Esophagus muscularis mucosa (tissue), 4 donors: ENCODE results near the gene SLC24A3. TPM values are rescaled to one million over a fixed set of nuclear protein-coding genes. Genes with fewer than 3 reads are reported as not detected.
A peak's percentile ranks its signal among the peaks of the same experiment; 100 is the strongest.

Experiments
- DNase-seq: peaks from one replicate; pipeline ENCODE4 v3.0.0-alpha.2; 2017; ENCODE audit errors: extremely low spot score
- H3K27ac ChIP-seq, 4 donors: fragments of 200-600 bp; sonication (generic); replicated peaks in 1 of 4; 1 replicate in 3 of 4; 2 replicates in 1 of 4; pipeline ENCODE4 v1.5.1; 2016 to 2019; ENCODE audit warnings: mild to moderate bottlenecking in 1 of 4
- H3K27me3 ChIP-seq, 4 donors: fragments of 200-600 bp; sonication (generic); one replicate each; pipeline versions ENCODE4 v1.5.1 to v1.6.0; 2016 to 2019
- H3K36me3 ChIP-seq, 4 donors: fragments of 200-600 bp; sonication (generic); one replicate each; pipeline ENCODE4 v1.5.1; 2016 to 2019
- H3K4me1 ChIP-seq, 4 donors: fragments of 200-600 bp; sonication (generic); one replicate each; pipeline ENCODE4 v1.5.1; 2016 to 2019
- H3K4me3 ChIP-seq, 4 donors: fragments of 200-600 bp; sonication (generic); 1 replicate in 2 of 4; 2 replicates in 2 of 4; pipeline ENCODE4 v1.5.1; 2016 to 2019; ENCODE audit warnings: mild to moderate bottlenecking in 4 of 4, moderate library complexity in 1 of 4
- H3K9me3 ChIP-seq, 4 donors: fragments of 200-600 bp; sonication (generic); 1 replicate in 3 of 4; 2 replicates in 1 of 4; pipeline ENCODE4 v1.5.1; 2016 to 2019
- CTCF ChIP-seq, 3 experiments: fragments of 200-600 bp in 2 of 3; fragments of 450-650 bp in 1 of 3; sonication (generic) in 2 of 3; IDR thresholded peaks; one replicate each; pipeline ENCODE4 v1.5.1; 2017 to 2019; ENCODE audit warnings: antibody characterized with exemption in 3 of 3, mild to moderate bottlenecking in 2 of 3, moderate library complexity in 1 of 3
- EP300 ChIP-seq: sonication (generic); formaldehyde crosslinking; IDR thresholded peaks from one replicate; pipeline ENCODE4 v1.6.1; 2017; ENCODE audit warnings: antibody characterized with exemption
- POLR2A ChIP-seq: fragments of 450-650 bp; IDR thresholded peaks from one replicate; pipeline ENCODE4 v1.6.1; 2017; ENCODE audit warnings: antibody characterized with exemption, moderate library complexity, mild to moderate bottlenecking, low read depth
- POLR2AphosphoS5 ChIP-seq, 2 donors: sonication (generic); formaldehyde crosslinking; IDR thresholded peaks; one replicate each; pipeline ENCODE4 v1.6.1; 2017; ENCODE audit warnings: antibody characterized with exemption in 2 of 2
- WGBS: methylation state at CpG from one replicate; pipeline ENCODE4 v1.1.5; 2018; 5-methylcytosine and 5-hydroxymethylcytosine counted together
- intact Hi-C: fragments of 100-400 bp; cut with DNase I; formaldehyde crosslinking; loops from one replicate; pipeline ENCODE4 v1.15.1; 2023
- total RNA-seq, 4 donors: library from RNA; depleted of rRNA; stranded (reverse); fragments of >200 nt; gene quantifications; one replicate each; pipeline versions ENCODE4 v1.1.0 to v1.2.1, GENCODE V29; 2016

SLC24A3 gene
- total RNA-seq, 4 donors from 2014 or later = 4.6 to 11.5 (median 6.6) TPM

- Histone ChIP-seq H3K27ac (no peak overlapping the region), H3K9me3 (no peaks in the 10 kb centered on the region), H3K36me3 (no peaks in the 10 kb centered on the region), H3K27me3 (no peaks in the 10 kb centered on the region), H3K4me1 (peaks cover 0 to 5% (median 2%) of the 10 kb centered on the region in 4 donors), H3K4me3 (no peak overlapping the region)
- TF ChIP-seq POLR2A = no peak
- TF ChIP-seq EP300 = no peak
- TF ChIP-seq POLR2AphosphoS5 (IDR thresholded peaks at IDR 0.05) = no peak
- no peak for TF ChIP-seq CTCF (IDR thresholded peaks at IDR 0.05)
- no peak for DNase-seq
- intact Hi-C loops = no loop called here
- WGBS = 26% methylated on average over 4 of the region's 4 CpGs
These were observed 207.0 kb downstream of the SLC24A3 start for GRCh38 chr20:19419396-19419795.

DNA sequence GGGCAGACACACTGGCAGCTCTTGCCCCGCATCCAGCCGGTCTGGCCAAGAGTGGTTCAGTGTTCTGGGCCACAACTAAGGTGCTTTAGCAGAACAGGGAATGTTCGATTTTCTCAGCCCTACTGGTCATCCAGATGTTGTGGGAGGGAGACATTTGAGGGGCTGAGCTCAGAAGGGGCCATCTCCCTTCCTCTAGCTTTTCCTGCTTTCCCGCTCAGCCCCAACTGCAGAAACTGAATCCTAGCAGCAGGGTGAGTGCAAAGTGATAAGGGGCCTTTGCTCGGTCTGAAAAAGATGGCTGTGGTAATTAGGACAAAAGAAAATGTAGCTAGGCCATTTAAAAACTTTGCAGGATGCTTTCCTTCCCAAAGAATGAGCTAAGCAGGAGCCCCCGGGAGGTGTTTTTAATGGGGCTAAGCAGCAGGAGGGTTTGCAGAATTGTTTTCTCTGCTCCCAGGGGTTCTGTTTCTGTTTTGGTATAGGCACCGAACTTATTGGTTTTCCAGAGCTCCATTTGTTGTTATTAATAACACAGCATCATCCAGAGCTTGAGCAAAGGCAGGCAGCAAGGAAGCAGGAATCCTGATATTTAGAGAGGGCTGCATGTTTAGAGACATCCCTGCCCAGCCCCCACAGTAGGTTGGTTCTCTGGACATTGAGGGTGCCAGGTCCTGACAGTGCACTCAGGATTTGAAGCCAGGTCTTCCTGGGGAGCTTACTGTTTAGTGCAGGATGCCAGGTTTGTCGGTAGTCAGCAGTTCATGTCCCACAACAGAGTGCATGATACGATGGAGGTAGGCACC lies 210.9 kb downstream of the SLC24A3 start:
- peak; percentile 75 for DNase-seq
- H3K27ac ChIP-seq = no peak overlapping the region
- no peak overlapping the region for H3K4me3 ChIP-seq
- H3K36me3 ChIP-seq = no peaks in the 10 kb centered on the region
- TF ChIP-seq POLR2AphosphoS5 (IDR thresholded peaks at IDR 0.05) (no peak), EP300 (no peak), CTCF (IDR thresholded peaks at IDR 0.05) (no peak), POLR2A (no peak)
- H3K9me3 ChIP-seq = no peaks in the 10 kb centered on the region
- intact Hi-C loops = no loop called here
- no peaks in the 10 kb centered on the region for H3K27me3 ChIP-seq
- H3K4me1 ChIP-seq = peaks cover 0 to 18% (median 15%) of the 10 kb centered on the region in 4 donors
- 82% methylated on average over 9 of the region's 9 CpGs for WGBS

DNA sequence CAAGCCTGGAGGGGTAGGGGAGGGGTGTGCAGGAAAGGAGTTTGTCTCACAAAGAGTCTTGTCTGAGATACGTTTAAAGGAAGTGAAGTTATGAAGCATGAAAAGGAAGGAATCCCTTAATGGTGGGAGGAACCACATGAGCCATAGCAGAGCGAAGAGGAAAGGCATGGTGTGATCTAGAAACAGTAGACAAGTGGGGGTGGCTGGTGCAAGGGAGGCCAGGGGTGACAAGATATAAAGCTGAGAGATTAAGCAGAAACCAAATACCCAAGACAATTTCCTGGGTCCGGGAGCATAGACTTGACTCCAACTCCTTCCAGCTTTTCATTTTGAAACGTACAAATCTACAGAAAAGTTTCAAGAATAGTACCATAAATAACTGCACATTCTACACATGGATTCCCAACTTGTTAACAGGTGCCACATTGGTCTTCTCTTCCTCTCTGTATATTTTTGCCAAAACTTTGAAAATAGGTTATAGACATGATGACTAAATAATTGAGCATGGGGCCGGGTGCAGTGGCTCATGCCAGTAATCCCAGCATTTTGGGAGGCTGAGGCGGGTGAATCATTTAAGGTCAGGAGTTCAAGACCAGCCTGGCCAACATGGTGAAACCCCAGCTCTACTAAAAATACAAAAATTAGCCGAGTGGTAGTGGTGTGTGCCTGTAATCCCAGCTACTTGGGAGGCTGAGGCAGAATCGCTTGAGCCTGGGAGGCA lies 211.6 kb downstream of the SLC24A3 start:
- WGBS = 72% methylated on average over 8 of the region's 8 CpGs
- no peak overlapping the region for H3K4me3 ChIP-seq
- H3K36me3 ChIP-seq = no peaks in the 10 kb centered on the region
- no peaks in the 10 kb centered on the region for H3K9me3 ChIP-seq
- no peaks in the 10 kb centered on the region for H3K27me3 ChIP-seq
- TF ChIP-seq CTCF (IDR thresholded peaks at IDR 0.05) (no peak), POLR2AphosphoS5 (IDR thresholded peaks at IDR 0.05) (no peak)
- no peak overlapping the region for H3K27ac ChIP-seq
- peaks cover 0 to 19% (median 16%) of the 10 kb centered on the region in 4 donors for H3K4me1 ChIP-seq
- intact Hi-C loops = no loop called here
- DNase-seq = peak; percentile 50

GRCh38 chr20:19426356-19426755 lies 213.9 kb downstream of the SLC24A3 start:
- intact Hi-C loops = no loop called here
- no peak for TF ChIP-seq CTCF (IDR thresholded peaks at IDR 0.05)
- TF ChIP-seq EP300 = no peak
- TF ChIP-seq POLR2AphosphoS5 (IDR thresholded peaks at IDR 0.05) = no peak
- no peak for TF ChIP-seq POLR2A
- 94% methylated on average over 3 of the region's 3 CpGs for WGBS
- H3K36me3 ChIP-seq = no peaks in the 10 kb centered on the region
- no peak for DNase-seq
- no peak overlapping the region for H3K27ac ChIP-seq
- H3K27me3 ChIP-seq = no peaks in the 10 kb centered on the region
- H3K9me3 ChIP-seq = no peaks in the 10 kb centered on the region
- H3K4me3 ChIP-seq = no peak overlapping the region
- H3K4me1 ChIP-seq = peaks cover 0 to 16% (median 14%) of the 10 kb centered on the region in 4 donors
